Measurements from ENCODE around the gene ITGA2.

The ITGA2 gene

DNA sequence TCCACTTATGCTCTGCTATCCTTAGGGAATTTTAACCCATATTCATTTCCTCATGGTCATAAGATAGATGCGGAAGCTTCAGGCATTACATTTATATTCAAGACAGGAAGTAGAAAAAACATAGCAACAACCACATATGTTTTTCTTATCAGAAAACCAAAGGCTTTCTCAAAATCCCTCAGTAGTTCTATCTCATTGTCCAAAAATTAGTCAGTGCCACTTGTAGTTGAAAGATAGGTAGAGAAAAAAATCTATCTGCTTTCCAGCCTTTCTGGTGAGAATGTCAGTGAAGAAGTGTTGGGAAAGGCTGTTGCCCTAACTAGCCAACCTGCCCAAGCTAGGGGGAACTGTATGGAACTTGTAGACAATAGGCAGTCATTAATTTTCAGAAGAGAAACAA lies 143.9 kb downstream of the ITGA2 start:
- in situ Hi-C loops (cut with MboI; ENCODE audit: low sequenced_read_pairs), result no loop called here
